Measurements from ENCODE around the gene MYBPHL.
A peak's percentile ranks its signal among the peaks of the same experiment; 100 is the strongest.

MYBPHL gene

GRCh38 chr1:109277434-109278204 is 29.2 kb downstream of the MYBPHL start:
- TF ChIP-seq CTCF (conservative IDR thresholded peaks at IDR 0.05), result peak; percentile 88
- peak overlapping the region; percentile 54 for H3K27ac ChIP-seq

- peak overlapping the region; percentile 55; the same call in 1 of the 2 replicates for H3K27ac ChIP-seq
- no peak for TF ChIP-seq CTCF (conservative IDR thresholded peaks at IDR 0.05)
These were observed 31.0 kb downstream of the MYBPHL start for GRCh38 chr1:109275706-109276345.

GRCh38 chr1:109274533-109275476 is 32.0 kb downstream of the MYBPHL start:
- H3K27ac ChIP-seq, result peak overlapping the region; percentile 55
- TF ChIP-seq CTCF (conservative IDR thresholded peaks at IDR 0.05), result no peak

DNA sequence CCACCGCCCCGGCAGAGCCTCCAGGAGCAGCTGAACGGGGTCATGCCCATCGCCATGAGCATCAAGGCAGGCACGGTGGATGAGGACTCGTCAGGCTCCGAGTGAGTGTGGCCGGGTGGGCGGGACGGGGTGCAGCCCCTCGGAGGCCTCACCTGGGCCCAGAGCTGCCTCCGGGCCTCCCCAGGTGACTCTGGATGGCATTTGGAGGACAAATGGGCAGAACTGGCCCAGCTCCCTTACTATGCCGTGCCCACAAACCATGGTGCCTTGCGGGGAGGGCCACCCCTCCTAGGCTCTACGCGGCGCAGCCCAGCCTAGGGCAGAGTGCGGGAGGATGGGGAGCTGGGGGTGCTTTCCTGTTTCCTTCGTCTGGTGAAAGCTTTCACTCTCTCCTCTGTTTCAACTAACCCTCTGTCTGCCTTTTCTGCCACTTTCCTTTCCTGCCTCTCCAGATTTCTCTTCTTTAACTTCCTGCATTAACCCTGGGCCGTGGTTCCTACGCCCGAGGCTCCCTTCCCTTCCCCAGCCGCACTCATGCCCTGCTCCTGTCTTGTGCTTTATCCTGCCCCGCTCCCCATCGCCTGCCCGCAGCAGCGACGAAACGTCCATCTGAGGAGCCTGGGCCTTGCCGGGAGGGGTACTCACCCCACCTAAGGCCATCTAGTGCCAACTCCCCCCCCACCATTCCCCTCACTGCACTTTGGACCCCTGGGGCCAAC is 33.1 kb downstream of the MYBPHL start:
- H3K27ac ChIP-seq, result no peak overlapping the region; the same call in 1 of the 2 replicates
- no peak for TF ChIP-seq CTCF (conservative IDR thresholded peaks at IDR 0.05)

DNA sequence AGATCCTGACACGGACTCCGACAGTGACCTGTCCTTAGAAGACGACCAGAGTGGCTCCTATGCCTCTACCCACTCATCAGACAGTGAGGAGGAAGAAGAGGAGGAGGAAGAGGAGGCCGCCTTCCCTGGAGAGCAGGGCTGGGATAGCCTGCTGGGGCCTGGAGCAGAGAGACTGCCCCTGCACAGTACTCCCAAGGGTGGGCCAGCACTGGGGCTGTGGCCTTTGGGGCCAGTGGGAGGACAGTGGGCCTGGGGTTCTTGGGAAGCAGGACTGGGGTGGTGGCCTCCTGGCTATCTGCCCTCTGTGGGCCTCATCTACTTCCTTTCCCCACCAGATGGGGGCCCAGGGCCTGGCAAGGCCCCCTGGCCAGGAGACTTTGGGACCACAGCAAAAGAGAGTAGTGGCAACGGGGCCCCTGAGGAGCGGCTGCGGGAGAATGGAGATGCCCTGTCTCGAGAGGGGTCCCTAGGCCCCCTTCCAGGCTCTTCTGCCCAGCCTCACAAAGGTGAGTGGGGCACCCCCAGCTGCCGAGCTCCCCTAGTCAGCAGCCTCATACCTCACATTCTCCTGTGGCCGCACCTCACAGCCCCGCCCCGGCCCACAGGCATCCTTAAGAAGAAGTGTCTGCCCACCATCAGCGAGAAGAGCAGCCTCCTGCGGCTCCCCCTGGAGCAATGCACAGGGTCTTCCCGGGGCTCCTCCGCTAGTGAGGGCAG is 33.8 kb downstream of the MYBPHL start:
- no peak overlapping the region for H3K27ac ChIP-seq
- TF ChIP-seq CTCF (conservative IDR thresholded peaks at IDR 0.05), result no peak

- H3K27ac ChIP-seq, result no peak overlapping the region
- no peak for TF ChIP-seq CTCF (conservative IDR thresholded peaks at IDR 0.05)
These were observed 34.6 kb downstream of the MYBPHL start for GRCh38 chr1:109272021-109272799.
